HG03066 (cell line): Measurements from ENCODE around the gene ADAM12.

ENCODE experiments used
- ATAC-seq: cut with Tn5 transposase; IDR thresholded peaks from one replicate; pipeline ENCODE4 v1.9.1; 2021; ENCODE audit warnings: low read depth; ENCODE audit not compliant: unreplicated experiment

ADAM12 gene

GRCh38 chr10:126158133-126158892, 230.0 kb downstream of the ADAM12 start:
- ATAC-seq, result no peak

GRCh38 chr10:126157189-126157588, 231.1 kb downstream of the ADAM12 start:
- no peak for ATAC-seq

- ATAC-seq, result no peak
Observed at GRCh38 chr10:126156503-126156902, 231.8 kb downstream of the ADAM12 start.

GRCh38 chr10:126156012-126156411, 232.3 kb downstream of the ADAM12 start:
- no peak for ATAC-seq

DNA sequence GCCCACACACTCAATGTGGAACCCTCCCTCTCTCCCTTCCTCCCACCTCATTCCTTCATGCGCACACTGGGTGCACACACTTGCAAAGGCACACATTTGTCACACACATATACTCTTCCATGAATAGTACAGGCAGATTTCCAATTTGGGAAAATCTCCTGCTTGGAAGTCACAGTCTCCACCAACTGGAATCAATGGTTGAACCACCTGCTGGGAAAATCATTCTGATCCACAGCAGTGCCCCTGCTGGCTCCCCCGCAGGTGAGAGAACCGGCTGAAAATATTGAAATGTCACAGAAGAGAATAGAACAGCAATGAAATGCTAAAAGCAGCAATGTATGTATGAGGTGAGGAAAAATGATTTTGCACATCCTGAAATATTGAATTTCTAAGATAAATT, 232.7 kb downstream of the ADAM12 start:
- no peak for ATAC-seq

DNA sequence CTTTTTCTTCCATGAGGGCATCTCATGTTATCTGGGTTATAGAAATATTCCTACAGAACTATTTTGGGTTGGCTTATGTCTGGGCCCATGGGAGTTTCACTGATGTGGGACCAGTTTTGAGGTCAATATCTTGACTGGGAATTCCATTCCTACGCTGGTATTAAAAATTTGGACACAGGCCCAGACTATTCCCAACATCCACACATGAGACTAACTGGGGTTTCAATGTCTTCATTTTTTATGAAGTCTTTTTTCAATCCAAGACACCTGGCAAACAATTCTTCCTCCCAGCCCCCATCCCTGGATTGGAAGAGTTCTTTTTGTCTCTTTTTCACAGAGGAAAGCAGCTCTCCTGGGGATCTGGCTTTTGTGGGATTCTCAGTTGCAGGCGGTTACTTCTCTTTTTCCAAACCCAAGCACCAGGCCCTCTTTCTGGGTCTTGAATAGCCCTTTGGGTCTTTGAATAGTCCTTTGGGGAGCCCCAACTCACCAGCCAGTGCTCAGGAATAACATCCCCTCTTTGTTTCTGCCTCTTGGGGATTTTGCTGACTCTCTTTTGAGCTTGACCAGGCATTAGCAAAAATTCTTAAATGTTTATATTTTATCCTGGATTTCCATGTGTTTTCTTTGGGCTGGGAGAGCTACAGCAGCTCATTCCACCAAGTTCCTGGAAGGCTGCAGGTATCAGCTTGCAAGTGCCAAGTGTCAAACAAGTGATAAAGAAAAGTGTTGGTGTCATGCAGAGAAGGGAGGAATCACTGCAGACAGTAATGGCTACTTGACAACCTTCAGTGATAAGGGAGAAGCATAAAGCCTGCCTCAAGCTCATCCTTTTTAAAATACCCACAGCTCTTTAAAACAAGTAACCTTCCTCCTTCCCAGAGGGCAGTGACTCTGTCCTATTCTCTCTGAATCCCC, 234.3 kb downstream of the ADAM12 start:
- ATAC-seq, result no peak

DNA sequence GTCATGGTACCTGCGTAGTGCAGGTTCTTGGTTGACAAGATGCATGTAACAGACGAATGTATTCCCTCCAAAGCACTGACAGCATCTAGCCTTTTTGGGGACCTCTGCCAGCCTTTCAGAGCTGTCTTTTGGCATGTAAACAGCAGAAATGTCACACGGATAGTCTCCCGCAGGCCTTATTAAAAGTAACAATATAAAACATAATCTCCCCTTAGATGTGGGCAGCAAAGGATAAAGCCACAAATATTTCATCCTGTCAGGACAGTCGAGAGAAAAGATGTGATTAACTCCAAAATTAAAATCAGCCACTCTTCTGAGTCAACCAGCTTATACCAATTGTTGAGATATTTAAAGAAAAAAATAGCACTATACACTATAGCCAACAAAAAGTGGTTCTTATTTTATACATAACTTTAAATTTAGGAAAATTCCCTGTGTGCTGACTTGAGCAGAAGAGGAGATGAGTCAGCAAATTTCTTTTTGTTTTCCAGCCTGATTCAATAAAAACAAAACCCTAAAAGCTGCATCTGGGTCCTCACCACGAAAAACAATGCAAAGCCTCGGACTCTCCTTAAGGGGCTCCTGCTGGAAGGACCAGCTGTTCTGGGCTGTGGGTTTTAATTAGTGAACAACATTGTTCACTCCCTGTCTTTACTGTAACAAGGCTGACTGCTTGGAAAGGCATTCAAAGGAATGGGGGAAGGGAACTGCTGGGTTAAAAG, 240.2 kb downstream of the ADAM12 start:
- no peak for ATAC-seq

GRCh38 chr10:126146771-126147170, 241.5 kb downstream of the ADAM12 start:
- ATAC-seq, result no peak

DNA sequence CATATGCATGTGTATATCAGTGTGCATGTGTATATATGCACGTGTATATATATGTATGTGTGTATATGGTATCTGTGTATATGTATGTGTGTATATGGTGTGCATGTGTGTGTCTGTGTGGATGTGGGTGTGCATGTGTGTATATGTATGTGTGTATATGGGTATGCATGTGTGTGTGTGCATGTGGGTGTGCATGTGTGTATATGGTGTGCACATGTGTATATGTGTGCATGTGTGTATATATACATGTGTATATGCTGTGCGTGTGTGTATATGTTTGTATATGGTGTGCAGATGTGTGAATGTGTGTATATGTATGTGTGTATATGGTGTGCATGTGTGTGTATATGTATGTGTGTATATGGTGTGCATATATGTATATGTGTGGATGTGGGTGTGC, 245.2 kb downstream of the ADAM12 start:
- ATAC-seq, result no peak

- no peak for ATAC-seq
Observed at GRCh38 chr10:126140746-126141273, 247.5 kb downstream of the ADAM12 start.

DNA sequence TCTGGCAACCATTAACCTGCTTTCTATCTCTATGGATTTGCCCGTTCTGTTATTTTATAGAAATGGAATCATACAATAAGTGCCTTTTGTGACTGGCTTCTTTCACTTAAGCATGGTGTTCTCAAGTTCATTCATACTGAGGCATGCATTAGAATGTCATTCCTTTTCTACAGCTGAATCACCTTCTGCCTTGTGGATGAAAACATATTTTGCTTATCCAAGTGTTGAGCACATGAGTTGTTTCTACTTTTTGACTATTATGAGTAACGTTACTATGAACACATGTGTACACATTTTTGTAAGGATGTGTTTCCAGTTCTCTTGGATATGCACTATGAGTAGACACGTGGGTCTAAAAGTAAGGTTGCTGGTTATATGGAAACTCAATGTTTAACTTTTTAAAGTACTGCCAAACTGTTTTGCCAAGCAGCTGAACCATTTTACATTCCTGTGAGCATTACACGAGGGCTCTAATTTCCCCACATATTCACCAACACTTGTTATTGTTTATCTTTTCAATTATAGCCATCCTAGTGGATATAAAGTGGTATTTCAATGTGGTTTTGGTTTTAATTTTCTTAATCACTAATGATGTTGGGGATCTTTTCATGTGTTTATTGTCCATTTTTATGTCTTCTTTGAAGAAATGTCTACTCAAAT, 250.6 kb downstream of the ADAM12 start:
- ATAC-seq, result no peak

- no peak for ATAC-seq
Observed at GRCh38 chr10:126135941-126136595, 252.2 kb downstream of the ADAM12 start.

DNA sequence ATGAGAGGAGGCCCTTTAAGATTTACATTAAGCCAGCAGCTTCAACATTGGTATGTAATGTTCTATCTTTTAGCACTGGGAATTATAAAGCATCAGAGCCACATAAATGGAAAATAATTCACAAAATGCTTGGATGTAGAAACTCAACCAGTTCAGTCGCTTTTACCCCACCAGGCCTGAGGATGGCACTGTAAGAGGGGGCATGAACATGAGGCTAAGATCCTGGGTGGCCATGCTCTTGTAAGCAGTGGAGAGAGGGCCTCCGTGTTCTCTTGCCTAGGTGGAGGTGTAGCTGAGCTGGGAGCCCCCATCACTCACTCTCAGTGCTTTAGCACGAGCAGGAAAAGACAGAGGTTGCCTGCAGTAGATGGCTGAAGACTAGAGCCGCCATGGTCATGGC, 253.1 kb downstream of the ADAM12 start:
- ATAC-seq, result no peak

- ATAC-seq, result no peak
Observed at GRCh38 chr10:126133906-126134656, 254.2 kb downstream of the ADAM12 start.

GRCh38 chr10:126133082-126133620, 255.1 kb downstream of the ADAM12 start:
- no peak for ATAC-seq

DNA sequence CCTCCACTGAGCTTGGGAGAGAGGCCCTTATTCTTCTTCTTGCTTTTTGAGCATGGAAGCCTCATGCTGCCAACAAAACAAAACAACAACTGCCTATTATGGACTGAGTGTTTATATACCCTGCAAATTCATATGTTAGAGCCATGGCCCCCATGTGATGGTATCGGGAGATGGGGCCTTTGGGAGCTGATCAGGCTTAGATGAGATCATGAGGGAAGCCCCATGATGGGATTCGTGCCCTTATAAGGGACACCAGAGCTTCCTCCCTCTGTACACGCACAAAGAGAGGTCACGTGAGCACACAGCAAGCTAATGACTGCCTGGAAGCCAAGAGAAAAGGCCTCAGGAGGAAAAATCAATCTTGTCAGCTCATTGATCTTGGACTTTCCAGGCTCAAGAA, 256.9 kb downstream of the ADAM12 start:
- no peak for ATAC-seq

GRCh38 chr10:126130271-126130710, 258.0 kb downstream of the ADAM12 start:
- ATAC-seq, result no peak

DNA sequence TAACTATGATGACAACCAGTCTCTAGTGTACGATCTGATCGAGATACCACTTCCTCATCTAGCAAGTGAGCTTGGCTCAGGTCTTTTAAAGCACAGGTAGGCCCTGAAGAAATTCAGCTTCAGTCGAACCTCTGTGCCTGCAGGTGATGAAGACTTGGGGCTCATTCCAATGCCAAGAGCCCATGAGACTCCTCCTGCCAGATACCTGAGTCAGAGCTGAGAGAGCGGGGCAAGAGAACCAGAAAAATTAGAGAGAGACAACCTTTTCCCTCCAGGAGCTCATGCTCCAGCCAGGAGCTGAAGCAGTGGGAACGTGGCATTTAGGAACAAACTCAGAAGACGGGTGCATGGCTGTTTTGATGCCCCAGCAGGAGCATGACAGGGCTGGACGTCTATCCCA, 259.3 kb downstream of the ADAM12 start:
- ATAC-seq, result no peak

- no peak for ATAC-seq
Observed at GRCh38 chr10:126128581-126128980, 259.7 kb downstream of the ADAM12 start.
